Astrocyte (in vitro differentiated cells and primary cell): ENCODE data around the gene FZD2.

Source experiments
- CTCF ChIP-seq: IDR thresholded peaks from 2 replicates; pipeline ENCODE4 v1.5.1; 2011; ENCODE audit warnings: low read depth, mild to moderate bottlenecking, inconsistent platforms, low read length, moderate library complexity; ENCODE audit not compliant: insufficient read depth
- EZH2 ChIP-seq: IDR thresholded peaks from 2 replicates; pipeline ENCODE4 v1.6.1; 2012; ENCODE audit warnings: mild to moderate bottlenecking, low read length, inconsistent platforms; ENCODE audit not compliant: insufficient read depth

GRCh38 chr17:44598329-44598728 is 41.0 kb downstream of the FZD2 start:
- TF ChIP-seq CTCF (no peak), EZH2 (no peak)
